A673 (cell line): Measurements from ENCODE around the gene IGF2. TPM values are rescaled to one million over a fixed set of nuclear protein-coding genes. Genes with fewer than 3 reads are reported as not detected.

ENCODE experiments used
- BruUV-seq: library from RNA; stranded (reverse); fragments of 400-500 nt; replicated peaks from 2 replicates; lab custom pipeline; 2021; lab: Mats Ljungman, UMichigan
- CTCF ChIA-PET: fragments of 300-600 bp; sonication (Branson Sonifier 250); formaldehyde crosslinking; loops from one replicate; lab custom pipeline; 2022; ENCODE audit warnings: antibody characterized with exemption; lab: Charles Lee
- POLR2A ChIA-PET: fragments of 300-600 bp; sonication (Branson Sonifier 250); formaldehyde crosslinking; loops from one replicate; lab custom pipeline; 2022; ENCODE audit warnings: antibody characterized with exemption; ENCODE audit not compliant: low non-redundant PET; lab: Charles Lee
- DNase-seq: peaks from one replicate; pipeline ENCODE4 v3.0.0-alpha.2; 2015; ENCODE audit warnings: low spot score
- H3K27ac ChIP-seq: fragments of 200-600 bp; sonication (generic); 2 replicates; pipeline ENCODE4 v1.5.1; 2016; ENCODE audit warnings: mixed run types, low read depth, mild to moderate bottlenecking, mixed read lengths, antibody characterized with exemption, low read length; ENCODE audit not compliant: poor library complexity, severe bottlenecking
- H3K27me3 ChIP-seq: fragments of 200-600 bp; sonication (generic); replicated peaks from 2 replicates; pipeline ENCODE4 v1.6.1; 2017; ENCODE audit warnings: mixed run types, low read depth, mild to moderate bottlenecking, mixed read lengths, antibody characterized with exemption, low read length; ENCODE audit not compliant: insufficient read depth, poor library complexity
- H3K36me3 ChIP-seq: fragments of 200-600 bp; sonication (generic); 2 replicates; pipeline ENCODE4 v1.6.1; 2016; ENCODE audit warnings: mixed run types, mild to moderate bottlenecking, mixed read lengths, antibody characterized with exemption, low read length; ENCODE audit not compliant: insufficient read depth, poor library complexity, severe bottlenecking
- H3K4me1 ChIP-seq: fragments of 200-600 bp; sonication (generic); 2 replicates; pipeline ENCODE4 v1.6.1; 2017; ENCODE audit warnings: mixed run types, mild to moderate bottlenecking, mixed read lengths, antibody characterized with exemption, low read length; ENCODE audit not compliant: insufficient read depth, poor library complexity, severe bottlenecking
- H3K4me3 ChIP-seq: fragments of 200-600 bp; sonication (generic); 2 replicates; pipeline ENCODE4 v1.5.1; 2016; ENCODE audit warnings: low read depth, mixed run types, mild to moderate bottlenecking, mixed read lengths, low read length; ENCODE audit not compliant: poor library complexity, severe bottlenecking
- H3K9me3 ChIP-seq: fragments of 200-600 bp; sonication (generic); 2 replicates; pipeline ENCODE4 v1.6.1; 2016; ENCODE audit warnings: mixed run types, low read depth, mild to moderate bottlenecking, mixed read lengths, antibody characterized with exemption, low read length; ENCODE audit not compliant: poor library complexity, severe bottlenecking
- CTCF ChIP-seq: fragments of 300-800, 200-600 bp; sonication (generic); conservative IDR thresholded peaks from 2 replicates; pipeline ENCODE4 v1.5.1; 2017; ENCODE audit warnings: low read depth, mild to moderate bottlenecking, antibody characterized with exemption, low read length, moderate library complexity, mixed read lengths
- EZH2 ChIP-seq: fragments of 200-600 bp; sonication (generic); IDR thresholded peaks from 2 replicates; pipeline ENCODE4 v1.6.1; 2017; ENCODE audit warnings: borderline replicate concordance, low read depth, mild to moderate bottlenecking, mixed read lengths, antibody characterized with exemption, low read length; ENCODE audit not compliant: poor library complexity, severe bottlenecking
- intact Hi-C: fragments of 100-400 bp; cut with micrococcal nuclease; formaldehyde crosslinking; loops from one replicate; pipeline ENCODE4 v1.10.0; 2022; ENCODE audit not compliant: unreplicated experiment
- total RNA-seq: library from RNA; stranded (reverse); gene quantifications from 2 replicates; pipeline ENCODE4 v1.2.3, GENCODE V29; 2021

IGF2 gene
- total RNA-seq, 1 experiment from 2014 or later: 0.17 TPM

DNA sequence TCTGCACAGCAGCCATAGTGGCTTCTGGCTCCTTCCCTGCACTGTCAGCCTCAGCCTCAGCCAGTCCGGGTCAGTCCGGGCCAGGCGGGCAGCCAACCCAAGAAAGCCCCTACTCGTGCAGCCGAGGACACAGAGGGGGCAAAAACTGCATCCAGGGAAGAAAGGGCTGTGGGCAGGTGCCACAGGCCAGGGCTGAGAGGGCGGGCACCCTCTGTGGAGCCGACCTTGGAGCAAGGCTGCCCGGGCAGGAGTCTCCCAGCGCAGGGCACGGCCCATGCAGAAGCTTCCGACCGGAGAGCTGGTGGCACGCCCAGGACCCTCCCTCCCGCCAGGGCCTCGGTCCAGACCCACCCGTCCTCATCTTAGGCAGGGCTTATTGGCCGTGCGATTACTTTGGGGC lies 42.9 kb upstream of the IGF2 start:
- H3K4me3 ChIP-seq: no peak overlapping the region
- no peak overlapping the region for H3K27ac ChIP-seq
- no peak for DNase-seq
- intact Hi-C loops: no loop called here
- no peaks in the 10 kb centered on the region for H3K9me3 ChIP-seq
- POLR2A ChIA-PET: no interaction called here
- no peaks in the 10 kb centered on the region for H3K36me3 ChIP-seq
- peaks cover 4% of the 10 kb centered on the region for H3K27me3 ChIP-seq
- BruUV-seq: no TSS peak
- CTCF ChIA-PET: interaction anchor here (0.8 kb wide), 1 partner anchor 66 kb away, joined by 3 read pairs; no protein-coding TSS in a partner anchor
- TF ChIP-seq CTCF (no peak), EZH2 (no peak)
- no peaks in the 10 kb centered on the region for H3K4me1 ChIP-seq

DNA sequence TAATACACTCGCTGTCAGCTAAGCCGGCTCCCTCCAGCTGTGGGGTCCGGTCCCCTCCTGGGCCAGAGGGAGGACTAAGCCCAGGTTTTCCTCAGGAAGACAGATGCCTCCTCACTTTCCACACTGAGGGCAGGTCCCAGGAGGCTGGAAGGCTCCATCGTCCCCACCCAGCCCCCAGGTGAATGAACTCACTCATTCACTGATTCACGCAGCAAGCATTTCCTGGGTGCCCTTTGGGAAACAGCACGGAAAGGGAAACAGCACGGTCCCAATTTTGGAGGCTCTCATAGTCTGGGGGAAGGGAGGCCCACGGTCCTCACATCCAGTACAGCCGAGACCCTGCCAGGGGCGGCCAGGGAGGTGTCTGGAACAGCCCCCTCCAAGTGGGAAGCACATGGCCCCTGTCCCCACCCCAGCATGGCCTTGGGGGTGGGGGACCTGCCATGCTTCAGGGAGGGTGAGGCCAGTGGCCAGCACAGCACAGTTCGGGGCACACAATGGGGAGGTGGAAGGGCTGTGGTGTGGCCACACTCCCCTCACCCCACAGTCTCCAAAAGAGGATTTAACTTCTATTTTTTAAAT lies 41.7 kb upstream of the IGF2 start:
- Histone ChIP-seq H3K36me3 (no peaks in the 10 kb centered on the region), H3K9me3 (no peaks in the 10 kb centered on the region), H3K27me3 (peaks cover 4% of the 10 kb centered on the region), H3K4me1 (no peaks in the 10 kb centered on the region), H3K27ac (no peak overlapping the region), H3K4me3 (no peak overlapping the region)
- DNase-seq: no peak
- intact Hi-C loops: no loop called here
- ChIA-PET CTCF (no interaction called here), POLR2A (no interaction called here)
- BruUV-seq: no TSS peak
- no peak for TF ChIP-seq EZH2
- no peak for TF ChIP-seq CTCF

GRCh38 chr11:2180347-2180746 lies 41.2 kb upstream of the IGF2 start:
- Histone ChIP-seq H3K9me3 (no peaks in the 10 kb centered on the region), H3K27me3 (peaks cover 4% of the 10 kb centered on the region), H3K4me3 (no peak overlapping the region), H3K4me1 (no peaks in the 10 kb centered on the region), H3K36me3 (no peaks in the 10 kb centered on the region), H3K27ac (no peak overlapping the region)
- ChIA-PET POLR2A (no interaction called here), CTCF (no interaction called here)
- DNase-seq: no peak
- intact Hi-C loops: no loop called here
- no peak for TF ChIP-seq CTCF
- TF ChIP-seq EZH2: no peak
- BruUV-seq: no TSS peak
